ENCODE data around the gene FRMD4A. TPM values are rescaled to one million over a fixed set of nuclear protein-coding genes. Genes with fewer than 3 reads are reported as not detected.

FRMD4A gene
- total and polyA plus RNA-seq, 10 of the 15 experiments (the other 5 are each of a cell fraction or from before 2014, with no cell fraction given), result 17.8 to 75.2 (median 39.1) TPM

DNA sequence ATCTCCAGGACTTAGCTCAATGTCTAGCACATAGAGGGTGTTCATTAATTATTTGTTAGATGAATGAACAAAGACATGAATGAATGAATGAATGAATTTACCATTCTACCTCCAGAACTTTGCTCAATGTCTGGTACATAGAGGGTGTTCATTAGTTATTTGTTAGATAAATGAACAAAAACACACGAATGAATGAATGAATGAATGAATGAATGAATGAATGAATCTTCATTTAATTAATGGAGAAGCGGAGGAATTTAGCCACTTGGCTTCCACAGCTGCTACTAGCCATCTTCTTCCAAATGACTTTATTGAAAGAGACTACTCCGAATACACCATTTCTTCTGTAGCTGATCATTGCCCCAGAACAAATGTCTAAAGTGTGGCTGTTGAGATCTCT is 368.9 kb downstream of the FRMD4A start:
- Histone ChIP-seq H3K27me3 (replicated peaks in 1 of 2; ENCODE audit: control insufficient read depth in 2 of 2, insufficient read depth in 2 of 2, low read length in 1 of 2) (no peaks in the 10 kb centered on the region), H3K4me1 (ENCODE audit: control insufficient read depth, insufficient read depth, low read length) (no peaks in the 10 kb centered on the region), H2AFZ (ENCODE audit: control insufficient read depth, low read depth, low read length) (no peak overlapping the region), H3K36me3 (ENCODE audit: control insufficient read depth in 2 of 2, insufficient read depth in 2 of 2, low read length in 1 of 2) (peaks cover 0 to 1% of the 10 kb centered on the region in 2 experiments; a peak in 2 of 4 replicates), H3K9ac (ENCODE audit: control insufficient read depth, insufficient read depth, low read length) (no peak overlapping the region), H3K27ac (ENCODE audit: control insufficient read depth, insufficient read depth) (no peak overlapping the region), H3K4me2 (ENCODE audit: control insufficient read depth, insufficient read depth) (no peak overlapping the region), H3K4me3 (no peak overlapping the region), H3K9me3 (replicated peaks; ENCODE audit: control insufficient read depth, insufficient read depth, low read length) (no peaks in the 10 kb centered on the region; the same call in 2 of the 3 replicates), H4K20me1 (ENCODE audit: control insufficient read depth, insufficient read depth) (no peaks in the 10 kb centered on the region), H3K79me2 (ENCODE audit: control insufficient read depth, insufficient read depth, low read length) (no peaks in the 10 kb centered on the region)
- POLR2A ChIA-PET, result interaction anchor here (0.6 kb wide), 1 partner anchor 14 kb away, joined by 5 read pairs; no protein-coding TSS in a partner anchor
- SMC1A ChIA-PET (ENCODE audit: uncharacterized antibody, unreplicated experiment), result interaction anchor here (1.1 to 2.1 kb wide), 10 partner anchors 8 to 178 kb away, joined by 3 to 8 read pairs (median 4); no protein-coding TSS in a partner anchor
- FAIRE-seq, result no peak
- no peak for ATAC-seq
- RAD21 ChIA-PET (ENCODE audit: unreplicated experiment), result interaction anchor here (1.2 kb wide), 1 partner anchor 174 kb away, joined by 3 read pairs; no protein-coding TSS in a partner anchor
- no peak for DNase-seq (ENCODE audit: low read depth, low spot score)
- in situ Hi-C loops (cut with MboI) (no loop called here), intact Hi-C loops (cut with micrococcal nuclease; ENCODE audit: unreplicated experiment) (no loop called here)
- CTCF ChIA-PET, result interaction anchor here (1.0 to 1.1 kb wide), 2 partner anchors 9 to 12 kb away, joined by 3 read pairs; no protein-coding TSS in a partner anchor
- no peak for TF ChIP-seq ETV6 (conservative IDR thresholded peaks at IDR 0.05 in 1 of 2, IDR thresholded peaks at IDR 0.05 in 1 of 2; ENCODE audit: borderline replicate concordance in 1 of 2, low read depth in 1 of 2)
- TF ChIP-seq ATF7 (IDR thresholded peaks at IDR 0.05; ENCODE audit: low read depth), result no peak
- TF ChIP-seq ZNF24 (IDR thresholded peaks at IDR 0.05), result peak; percentile 98
- 63% methylated on average over 3 of the region's 3 CpGs for WGBS (ENCODE audit: insufficient coverage, insufficient replicate concordance, low lambda C conversion rate, missing lambda C conversion rate)
- no TSS peak for BruUV-seq (replicated peaks)

DNA sequence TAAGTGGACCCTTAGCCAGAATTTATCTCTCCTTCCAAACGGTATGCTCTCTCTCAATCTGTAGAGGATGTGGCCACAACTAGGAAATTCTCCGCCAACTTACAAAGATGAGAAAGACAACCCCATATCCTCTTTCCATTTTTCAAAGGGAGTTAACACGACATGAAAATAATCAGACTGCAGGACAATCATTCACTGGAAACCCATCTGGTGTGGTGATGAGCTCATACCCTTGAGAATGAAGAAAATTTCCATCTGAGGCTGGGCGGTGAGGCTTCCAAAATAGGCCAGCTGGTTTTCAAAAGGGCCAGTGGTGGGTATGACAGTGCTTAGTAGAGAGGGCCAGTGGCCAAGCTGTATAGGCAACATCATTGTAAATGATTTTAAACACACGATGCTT is 369.6 kb downstream of the FRMD4A start:
- no peaks in the 10 kb centered on the region; a peak in 1 of 4 replicates for H3K36me3 ChIP-seq (ENCODE audit: control insufficient read depth in 2 of 2, insufficient read depth in 2 of 2, low read length in 1 of 2)
- FAIRE-seq (no peak), ATAC-seq (peak; percentile 68), DNase-seq (ENCODE audit: low read depth, low spot score) (no peak)
- H3K27ac ChIP-seq (ENCODE audit: control insufficient read depth, insufficient read depth), result no peak overlapping the region
- WGBS (ENCODE audit: insufficient coverage, insufficient replicate concordance, low lambda C conversion rate, missing lambda C conversion rate), result 28% methylated on average over 5 of the region's 5 CpGs
- H3K4me2 ChIP-seq (ENCODE audit: control insufficient read depth, insufficient read depth), result no peak overlapping the region
- H3K79me2 ChIP-seq (ENCODE audit: control insufficient read depth, insufficient read depth, low read length), result no peaks in the 10 kb centered on the region
- TF ChIP-seq RB1 (IDR thresholded peaks at IDR 0.05; ENCODE audit: borderline replicate concordance) (no peak), BCLAF1 (IDR thresholded peaks at IDR 0.05) (no peak)
- ChIA-PET RAD21 (ENCODE audit: unreplicated experiment) (interaction anchor here (1.2 kb wide), 1 partner anchor 173 kb away, joined by 3 read pairs; no protein-coding TSS in a partner anchor), CTCF (interaction anchor here (0.6 to 0.8 kb wide), 3 partner anchors 32 to 105 kb away, joined by 3 to 4 read pairs (median 3); no protein-coding TSS in a partner anchor), POLR2A (no interaction called here), SMC1A (ENCODE audit: uncharacterized antibody, unreplicated experiment) (interaction anchor here (0.8 to 2.1 kb wide), 12 partner anchors 9 to 177 kb away, joined by 3 to 8 read pairs (median 4); no protein-coding TSS in a partner anchor)
- intact Hi-C loops (cut with micrococcal nuclease; ENCODE audit: unreplicated experiment), result no loop called here
- no peaks in the 10 kb centered on the region; the same call in 2 of the 3 replicates for H3K9me3 ChIP-seq (replicated peaks; ENCODE audit: control insufficient read depth, insufficient read depth, low read length)
- no peak overlapping the region for H3K9ac ChIP-seq (ENCODE audit: control insufficient read depth, insufficient read depth, low read length)
- H4K20me1 ChIP-seq (ENCODE audit: control insufficient read depth, insufficient read depth), result no peaks in the 10 kb centered on the region
- no peak overlapping the region for H3K4me3 ChIP-seq
- BruUV-seq (replicated peaks), result no TSS peak
- H3K27me3 ChIP-seq (replicated peaks in 1 of 2; ENCODE audit: control insufficient read depth in 2 of 2, insufficient read depth in 2 of 2, low read length in 1 of 2), result no peaks in the 10 kb centered on the region
- H3K4me1 ChIP-seq (ENCODE audit: control insufficient read depth, insufficient read depth, low read length), result no peaks in the 10 kb centered on the region
- in situ Hi-C loops (cut with MboI), result no loop called here
- no peak overlapping the region for H2AFZ ChIP-seq (ENCODE audit: control insufficient read depth, low read depth, low read length)

All from GM12878 (cell line).